Hepatocyte (in vitro differentiated cells): ENCODE results near the gene SEMA6A. TPM values are rescaled to one million over a fixed set of nuclear protein-coding genes. Genes with fewer than 3 reads are reported as not detected.
A peak's percentile ranks its signal among the peaks of the same experiment; 100 is the strongest.

Experiments
- DNase-seq: peaks from one replicate; pipeline ENCODE4 v3.0.0-alpha.2; 2016; ENCODE audit warnings: low spot score
- H2AFZ ChIP-seq: fragments of 200-600 bp; sonication (generic); 2 replicates; pipeline ENCODE4 v1.6.0; 2016; ENCODE audit warnings: antibody characterized with exemption, mild to moderate bottlenecking
- H3K27ac ChIP-seq: fragments of 200-600 bp; sonication (generic); 2 replicates; pipeline ENCODE4 v1.5.1; 2016; ENCODE audit warnings: mild to moderate bottlenecking
- H3K27me3 ChIP-seq: fragments of 200-600 bp; sonication (generic); 2 replicates; pipeline ENCODE4 v1.6.1; 2016
- H3K36me3 ChIP-seq: fragments of 200-600 bp; sonication (generic); replicated peaks from 2 replicates; pipeline ENCODE4 v1.5.1; 2016; ENCODE audit warnings: low read depth; ENCODE audit not compliant: insufficient read depth
- H3K4me1 ChIP-seq: fragments of 200-600 bp; sonication (generic); 2 replicates; pipeline ENCODE4 v1.5.1; 2016; ENCODE audit warnings: mild to moderate bottlenecking, moderate library complexity; ENCODE audit not compliant: insufficient read depth
- H3K4me2 ChIP-seq: fragments of 200-600 bp; sonication (generic); 2 replicates; pipeline ENCODE4 v1.6.0; 2016
- H3K4me3 ChIP-seq: fragments of 200-600 bp; sonication (generic); 2 replicates; pipeline ENCODE4 v1.5.1; 2016; ENCODE audit warnings: mild to moderate bottlenecking
- H3K79me2 ChIP-seq: fragments of 200-600 bp; sonication (generic); 2 replicates; pipeline ENCODE4 v1.6.0; 2017; ENCODE audit warnings: mild to moderate bottlenecking
- H3K9me2 ChIP-seq: fragments of 200-600 bp; sonication (generic); replicated peaks from 2 replicates; pipeline ENCODE4 v1.6.0; 2017; ENCODE audit warnings: mild to moderate bottlenecking; ENCODE audit not compliant: insufficient read depth
- H3K9me3 ChIP-seq: fragments of 200-600 bp; sonication (generic); 2 replicates; pipeline ENCODE4 v1.5.1; 2016; ENCODE audit warnings: low read depth, mild to moderate bottlenecking
- H4K20me1 ChIP-seq: fragments of 200-600 bp; sonication (generic); 2 replicates; pipeline ENCODE4 v1.6.0; 2016; ENCODE audit warnings: mild to moderate bottlenecking; ENCODE audit not compliant: insufficient read depth, poor library complexity, severe bottlenecking
- EZH2 ChIP-seq: fragments of 200-600 bp; sonication (generic); IDR thresholded peaks from 2 replicates; pipeline ENCODE4 v1.6.1; 2016; ENCODE audit warnings: antibody characterized with exemption, mild to moderate bottlenecking, borderline replicate concordance
- EZH2phosphoT487 ChIP-seq: fragments of 200-600 bp; sonication (generic); IDR thresholded peaks from one replicate; pipeline ENCODE4 v1.6.1; 2018; ENCODE audit warnings: antibody characterized with exemption, mild to moderate bottlenecking, low read depth, moderate library complexity; ENCODE audit not compliant: unreplicated experiment, severe bottlenecking
- WGBS: methylation state at CpG from one replicate; pipeline ENCODE4 v1.1.6; 2016; ENCODE audit warnings: low lambda C conversion rate; ENCODE audit errors: missing lambda C conversion rate; 5-methylcytosine and 5-hydroxymethylcytosine counted together
- polyA plus RNA-seq: library from polyadenylated mRNA; unstranded; fragments of >200 nt; fragmentation: Nextera tagmentation; extraction: Ambion mirVana; gene quantifications from 2 replicates; pipeline ENCODE4 v1.2.1, GENCODE V29; 2016
- total RNA-seq: library from RNA; depleted of rRNA; stranded (reverse); fragments of >200 nt; gene quantifications from 2 replicates; pipeline ENCODE4 v1.2.3, GENCODE V29; 2014
- TF ChIP-seq, protein P1 (sequence below): fragments of 200-600 bp; sonication (generic); IDR thresholded peaks from 2 replicates; pipeline ENCODE4 v1.5.1; 2016; ENCODE audit warnings: antibody characterized with exemption, mild to moderate bottlenecking; ENCODE audit not compliant: poor library complexity

Gene SEMA6A
- total and polyA plus RNA-seq, 2 experiments from 2014 or later = 38.2 to 68.6 TPM

- Histone ChIP-seq H4K20me1 (peaks cover 58% of the 10 kb centered on the region), H3K27ac (no peak overlapping the region), H3K4me2 (no peak overlapping the region), H3K9me2 (no peaks in the 10 kb centered on the region), H3K36me3 (no peaks in the 10 kb centered on the region), H3K27me3 (no peaks in the 10 kb centered on the region), H3K4me3 (no peak overlapping the region), H3K4me1 (peaks cover 32% of the 10 kb centered on the region), H2AFZ (no peak overlapping the region), H3K9me3 (no peaks in the 10 kb centered on the region), H3K79me2 (peaks cover 100% of the 10 kb centered on the region)
- 85% methylated on average over 5 of the region's 5 CpGs for WGBS
- no peak for DNase-seq
- TF ChIP-seq, protein P1, sequence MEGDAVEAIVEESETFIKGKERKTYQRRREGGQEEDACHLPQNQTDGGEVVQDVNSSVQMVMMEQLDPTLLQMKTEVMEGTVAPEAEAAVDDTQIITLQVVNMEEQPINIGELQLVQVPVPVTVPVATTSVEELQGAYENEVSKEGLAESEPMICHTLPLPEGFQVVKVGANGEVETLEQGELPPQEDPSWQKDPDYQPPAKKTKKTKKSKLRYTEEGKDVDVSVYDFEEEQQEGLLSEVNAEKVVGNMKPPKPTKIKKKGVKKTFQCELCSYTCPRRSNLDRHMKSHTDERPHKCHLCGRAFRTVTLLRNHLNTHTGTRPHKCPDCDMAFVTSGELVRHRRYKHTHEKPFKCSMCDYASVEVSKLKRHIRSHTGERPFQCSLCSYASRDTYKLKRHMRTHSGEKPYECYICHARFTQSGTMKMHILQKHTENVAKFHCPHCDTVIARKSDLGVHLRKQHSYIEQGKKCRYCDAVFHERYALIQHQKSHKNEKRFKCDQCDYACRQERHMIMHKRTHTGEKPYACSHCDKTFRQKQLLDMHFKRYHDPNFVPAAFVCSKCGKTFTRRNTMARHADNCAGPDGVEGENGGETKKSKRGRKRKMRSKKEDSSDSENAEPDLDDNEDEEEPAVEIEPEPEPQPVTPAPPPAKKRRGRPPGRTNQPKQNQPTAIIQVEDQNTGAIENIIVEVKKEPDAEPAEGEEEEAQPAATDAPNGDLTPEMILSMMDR = no peak
- TF ChIP-seq EZH2phosphoT487 (no peak), EZH2 (no peak)
Observed at GRCh38 chr5:116521173-116521872, 53.3 kb downstream of the SEMA6A start.

DNA sequence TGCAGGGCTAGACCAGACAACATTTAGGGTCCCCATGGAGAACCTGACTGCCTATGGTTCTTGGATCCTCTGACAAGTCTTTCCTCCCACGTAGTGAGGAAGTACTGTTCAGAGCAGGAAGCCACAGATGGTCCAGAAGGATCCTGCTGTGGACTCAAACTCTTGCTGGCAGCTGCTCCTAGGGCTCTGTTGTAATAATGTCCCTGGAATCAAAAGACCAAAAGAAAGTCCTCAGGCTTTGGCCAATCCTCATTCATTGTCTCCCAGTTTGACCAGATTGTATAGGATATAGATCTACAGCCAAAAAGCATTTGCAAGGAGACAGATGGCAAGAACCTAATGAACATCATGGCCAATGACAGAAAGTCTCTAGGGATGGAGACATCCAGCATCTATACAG lies 53.9 kb downstream of the SEMA6A start:
- Histone ChIP-seq H2AFZ (no peak overlapping the region), H4K20me1 (peaks cover 56% of the 10 kb centered on the region), H3K79me2 (peaks cover 100% of the 10 kb centered on the region), H3K27me3 (no peaks in the 10 kb centered on the region), H3K9me3 (no peaks in the 10 kb centered on the region), H3K4me2 (no peak overlapping the region), H3K4me1 (peaks cover 30% of the 10 kb centered on the region), H3K36me3 (no peaks in the 10 kb centered on the region), H3K9me2 (no peaks in the 10 kb centered on the region), H3K4me3 (no peak overlapping the region), H3K27ac (no peak overlapping the region)
- no peak for DNase-seq
- TF ChIP-seq EZH2 (no peak), EZH2phosphoT487 (no peak)
- TF ChIP-seq, protein P1 = no peak
- WGBS = 95% methylated on average over 1 of the region's 1 CpG

GRCh38 chr5:116518423-116518822 lies 56.2 kb downstream of the SEMA6A start:
- Histone ChIP-seq H3K4me2 (peak overlapping the region; percentile 5), H3K36me3 (no peaks in the 10 kb centered on the region), H3K9me3 (no peaks in the 10 kb centered on the region), H4K20me1 (peaks cover 48% of the 10 kb centered on the region), H3K4me3 (no peak overlapping the region), H2AFZ (no peak overlapping the region), H3K27me3 (no peaks in the 10 kb centered on the region), H3K27ac (no peak overlapping the region), H3K79me2 (peaks cover 100% of the 10 kb centered on the region), H3K4me1 (peaks cover 20% of the 10 kb centered on the region), H3K9me2 (no peaks in the 10 kb centered on the region)
- WGBS = 57% methylated on average over 3 of the region's 3 CpGs
- DNase-seq = no peak
- TF ChIP-seq, protein P1 = no peak
- TF ChIP-seq EZH2phosphoT487 (no peak), EZH2 (no peak)

DNA sequence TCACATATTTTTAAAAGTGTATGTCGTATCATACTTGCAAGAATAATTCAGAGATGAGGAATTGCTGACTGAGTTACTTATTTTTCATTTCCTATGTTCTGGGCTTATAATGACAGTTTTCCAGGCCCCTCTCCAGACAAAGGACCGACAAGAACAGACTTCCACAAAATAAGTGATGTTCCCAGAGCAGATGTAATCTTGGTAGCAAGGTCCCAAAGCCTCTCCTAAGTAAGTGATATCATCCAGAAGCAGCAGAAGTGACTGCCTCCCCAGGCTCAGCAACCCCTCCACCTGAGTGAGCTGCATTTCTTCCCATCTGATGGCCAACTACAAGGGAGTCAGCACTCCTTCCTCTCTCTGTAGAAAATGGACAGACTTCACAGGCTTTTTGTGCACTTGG lies 57.1 kb downstream of the SEMA6A start:
- Histone ChIP-seq H3K4me1 (peaks cover 22% of the 10 kb centered on the region), H3K79me2 (peaks cover 100% of the 10 kb centered on the region), H3K36me3 (no peaks in the 10 kb centered on the region), H3K9me2 (no peaks in the 10 kb centered on the region), H2AFZ (no peak overlapping the region), H4K20me1 (peaks cover 50% of the 10 kb centered on the region), H3K4me2 (no peak overlapping the region), H3K9me3 (no peaks in the 10 kb centered on the region), H3K4me3 (no peak overlapping the region), H3K27me3 (no peaks in the 10 kb centered on the region), H3K27ac (no peak overlapping the region)
- DNase-seq = no peak
- WGBS = 70% methylated on average over 2 of the region's 2 CpGs
- TF ChIP-seq, protein P1 = no peak
- TF ChIP-seq EZH2 = no peak
- TF ChIP-seq EZH2phosphoT487 = no peak
